ENCODE data around the gene VPS18.

Gene VPS18

DNA sequence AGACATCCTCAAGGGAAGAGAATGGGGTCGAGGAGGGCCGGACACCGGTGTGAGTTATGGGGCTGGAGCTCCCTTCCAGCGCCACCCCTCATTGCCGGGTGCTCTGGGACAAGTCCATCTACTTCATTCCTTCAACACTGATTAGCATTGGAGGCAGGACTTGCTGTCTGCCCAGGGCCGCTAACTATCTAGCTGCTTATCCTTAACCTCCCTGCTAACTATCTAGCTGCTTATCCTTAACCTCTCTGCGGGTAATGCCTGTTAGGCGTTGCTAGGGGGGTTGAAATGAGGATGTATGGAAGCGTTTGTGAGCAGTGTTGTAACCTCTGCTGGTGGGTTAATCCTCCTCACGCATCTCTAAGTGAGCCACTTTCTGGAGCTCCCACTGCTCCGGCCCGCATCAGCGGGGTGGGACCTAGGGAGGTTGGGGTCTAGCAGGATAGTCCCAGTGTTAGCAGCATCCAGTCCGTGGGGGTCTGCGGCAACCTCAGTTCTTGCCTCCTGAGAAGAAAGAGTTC lies 48.1 kb downstream of the VPS18 start:
- Histone ChIP-seq H3F3A (ENCODE audit: insufficient read depth) (no peaks in the 10 kb centered on the region), H3K27me3 (ENCODE audit: low read length) (no peaks in the 10 kb centered on the region), H3K79me2 (ENCODE audit: insufficient read depth, low read length) (no peaks in the 10 kb centered on the region), H3K9ac (ENCODE audit: low read length) (peak overlapping the region; percentile 65), H3K27ac (ENCODE audit: low read depth, low read length) (no peak overlapping the region), H3K9me3 (ENCODE audit: insufficient read depth, low read length) (no peaks in the 10 kb centered on the region), H2AFZ (ENCODE audit: low read depth, low read length, severe bottlenecking) (peak overlapping the region; percentile 95), H3K36me3 (ENCODE audit: low read length) (no peaks in the 10 kb centered on the region), H3K4me2 (ENCODE audit: low read depth, low read length, poor library complexity, severe bottlenecking) (peak overlapping the region; percentile 62), H4K20me1 (ENCODE audit: low read depth, low read length) (no peaks in the 10 kb centered on the region), H3K9me2 (replicated peaks; ENCODE audit: insufficient read depth, low read length) (no peaks in the 10 kb centered on the region), H3K4me3 (ENCODE audit: insufficient read depth, low read length, poor library complexity, severe bottlenecking) (peak overlapping the region; percentile 51)
- no peak for TF ChIP-seq CTCF (IDR thresholded peaks at IDR 0.05; ENCODE audit: insufficient read depth, low read length, poor library complexity, severe bottlenecking)
- TF ChIP-seq EZH2phosphoT487 (conservative IDR thresholded peaks at IDR 0.05; ENCODE audit: low read length): no peak

- Histone ChIP-seq H2AFZ (ENCODE audit: low read depth, low read length, severe bottlenecking) (no peak overlapping the region), H3K27ac (ENCODE audit: low read depth, low read length) (no peak overlapping the region), H3K79me2 (ENCODE audit: insufficient read depth, low read length) (no peaks in the 10 kb centered on the region), H4K20me1 (ENCODE audit: low read depth, low read length) (no peaks in the 10 kb centered on the region), H3F3A (ENCODE audit: insufficient read depth) (no peaks in the 10 kb centered on the region), H3K9ac (ENCODE audit: low read length) (no peak overlapping the region), H3K9me2 (replicated peaks; ENCODE audit: insufficient read depth, low read length) (no peaks in the 10 kb centered on the region), H3K9me3 (ENCODE audit: insufficient read depth, low read length) (no peaks in the 10 kb centered on the region), H3K36me3 (ENCODE audit: low read length) (no peaks in the 10 kb centered on the region), H3K4me3 (ENCODE audit: insufficient read depth, low read length, poor library complexity, severe bottlenecking) (no peak overlapping the region), H3K27me3 (ENCODE audit: low read length) (no peaks in the 10 kb centered on the region), H3K4me2 (ENCODE audit: low read depth, low read length, poor library complexity, severe bottlenecking) (peak overlapping the region; percentile 62)
- TF ChIP-seq EZH2phosphoT487 (conservative IDR thresholded peaks at IDR 0.05; ENCODE audit: low read length) (no peak), CTCF (IDR thresholded peaks at IDR 0.05; ENCODE audit: insufficient read depth, low read length, poor library complexity, severe bottlenecking) (no peak)
These were observed 48.6 kb downstream of the VPS18 start for GRCh38 chr15:40942878-40943277.

GRCh38 chr15:40943764-40944365 lies 49.6 kb downstream of the VPS18 start:
- TF ChIP-seq CTCF (IDR thresholded peaks at IDR 0.05; ENCODE audit: insufficient read depth, low read length, poor library complexity, severe bottlenecking) (no peak), EZH2phosphoT487 (conservative IDR thresholded peaks at IDR 0.05; ENCODE audit: low read length) (no peak)
- Histone ChIP-seq H3K9ac (ENCODE audit: low read length) (no peak overlapping the region), H3K27me3 (ENCODE audit: low read length) (no peaks in the 10 kb centered on the region), H3F3A (ENCODE audit: insufficient read depth) (no peaks in the 10 kb centered on the region), H2AFZ (ENCODE audit: low read depth, low read length, severe bottlenecking) (no peak overlapping the region), H3K4me2 (ENCODE audit: low read depth, low read length, poor library complexity, severe bottlenecking) (no peak overlapping the region), H3K36me3 (ENCODE audit: low read length) (no peaks in the 10 kb centered on the region), H3K79me2 (ENCODE audit: insufficient read depth, low read length) (no peaks in the 10 kb centered on the region), H3K9me3 (ENCODE audit: insufficient read depth, low read length) (no peaks in the 10 kb centered on the region), H3K27ac (ENCODE audit: low read depth, low read length) (no peak overlapping the region), H3K4me3 (ENCODE audit: insufficient read depth, low read length, poor library complexity, severe bottlenecking) (no peak overlapping the region), H4K20me1 (ENCODE audit: low read depth, low read length) (no peaks in the 10 kb centered on the region), H3K9me2 (replicated peaks; ENCODE audit: insufficient read depth, low read length) (no peaks in the 10 kb centered on the region)
